Measurements from ENCODE around the gene UBA3.

UBA3 gene

DNA sequence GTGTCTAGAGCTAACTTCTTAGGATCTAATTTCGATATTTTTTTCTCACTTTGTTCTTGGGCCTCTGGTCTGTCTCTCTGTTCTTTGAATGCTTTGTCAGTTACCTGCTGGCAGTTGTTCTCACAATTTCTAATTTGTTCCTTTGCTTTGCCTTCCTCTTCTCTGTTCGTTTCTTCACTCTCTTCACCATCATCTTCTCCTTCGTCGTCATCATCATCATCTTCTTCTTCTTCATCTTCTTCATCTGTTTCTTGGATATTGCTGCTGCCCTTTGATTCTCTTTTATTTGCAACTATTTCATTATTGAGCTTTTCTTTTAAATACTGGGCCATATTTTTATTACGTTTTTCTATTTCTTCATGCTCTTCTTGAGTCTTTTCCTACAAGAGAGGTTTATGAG, 39.5 kb upstream of the UBA3 start:
- H3K27me3 ChIP-seq (replicated peaks; ENCODE audit: insufficient read depth, low read length): no peaks in the 10 kb centered on the region
- no peaks in the 10 kb centered on the region for H3K9me3 ChIP-seq (replicated peaks; ENCODE audit: insufficient read depth, low read length)
- DNase-seq: no peak
- H3K9me2 ChIP-seq (replicated peaks; ENCODE audit: insufficient read depth, low read length): no peaks in the 10 kb centered on the region
- no peak overlapping the region for H3K27ac ChIP-seq (ENCODE audit: low read length)
- no peak overlapping the region for H3K4me2 ChIP-seq (ENCODE audit: low read depth, low read length)
- H4K20me1 ChIP-seq (ENCODE audit: insufficient read depth, low read length): no peaks in the 10 kb centered on the region
- H2AFZ ChIP-seq (ENCODE audit: low read length): no peak overlapping the region
- H3K9ac ChIP-seq (ENCODE audit: low read length): no peak overlapping the region
- 0 out of 2 replicates have a peak, but pooled peaks cover 5% of the 10 kb centered on the region for H3F3A ChIP-seq (ENCODE audit: insufficient read depth, low read length)
- H3K4me1 ChIP-seq (ENCODE audit: low read length): peaks cover 25% of the 10 kb centered on the region
- no peak overlapping the region for H3K4me3 ChIP-seq (ENCODE audit: low read length)
- TF ChIP-seq EZH2 (optimal IDR thresholded peaks at IDR 0.05; ENCODE audit: low read depth, low read length): no peak
- no peak for TF ChIP-seq CTCF (IDR thresholded peaks at IDR 0.05; ENCODE audit: low read length)
- no peak for TF ChIP-seq EZH2phosphoT487 (IDR thresholded peaks at IDR 0.05; ENCODE audit: low read length)
- no peaks in the 10 kb centered on the region for H3K79me2 ChIP-seq (ENCODE audit: low read length)
- H3K36me3 ChIP-seq (replicated peaks; ENCODE audit: insufficient read depth, low read length): no peaks in the 10 kb centered on the region

GRCh38 chr3:69119138-69119537, 39.0 kb upstream of the UBA3 start:
- Histone ChIP-seq H3K9me3 (replicated peaks; ENCODE audit: insufficient read depth, low read length) (no peaks in the 10 kb centered on the region), H3K79me2 (ENCODE audit: low read length) (no peaks in the 10 kb centered on the region), H2AFZ (ENCODE audit: low read length) (no peak overlapping the region), H3K4me3 (ENCODE audit: low read length) (no peak overlapping the region), H3F3A (ENCODE audit: insufficient read depth, low read length) (0 out of 2 replicates have a peak, but pooled peaks cover 5% of the 10 kb centered on the region), H4K20me1 (ENCODE audit: insufficient read depth, low read length) (no peaks in the 10 kb centered on the region), H3K9me2 (replicated peaks; ENCODE audit: insufficient read depth, low read length) (no peaks in the 10 kb centered on the region), H3K27me3 (replicated peaks; ENCODE audit: insufficient read depth, low read length) (no peaks in the 10 kb centered on the region), H3K4me2 (ENCODE audit: low read depth, low read length) (no peak overlapping the region), H3K27ac (ENCODE audit: low read length) (no peak overlapping the region), H3K36me3 (replicated peaks; ENCODE audit: insufficient read depth, low read length) (no peaks in the 10 kb centered on the region), H3K4me1 (ENCODE audit: low read length) (peaks cover 25% of the 10 kb centered on the region), H3K9ac (ENCODE audit: low read length) (no peak overlapping the region)
- TF ChIP-seq EZH2phosphoT487 (IDR thresholded peaks at IDR 0.05; ENCODE audit: low read length) (no peak), EZH2 (optimal IDR thresholded peaks at IDR 0.05; ENCODE audit: low read depth, low read length) (no peak), CTCF (IDR thresholded peaks at IDR 0.05; ENCODE audit: low read length) (no peak)
- DNase-seq: no peak

DNA sequence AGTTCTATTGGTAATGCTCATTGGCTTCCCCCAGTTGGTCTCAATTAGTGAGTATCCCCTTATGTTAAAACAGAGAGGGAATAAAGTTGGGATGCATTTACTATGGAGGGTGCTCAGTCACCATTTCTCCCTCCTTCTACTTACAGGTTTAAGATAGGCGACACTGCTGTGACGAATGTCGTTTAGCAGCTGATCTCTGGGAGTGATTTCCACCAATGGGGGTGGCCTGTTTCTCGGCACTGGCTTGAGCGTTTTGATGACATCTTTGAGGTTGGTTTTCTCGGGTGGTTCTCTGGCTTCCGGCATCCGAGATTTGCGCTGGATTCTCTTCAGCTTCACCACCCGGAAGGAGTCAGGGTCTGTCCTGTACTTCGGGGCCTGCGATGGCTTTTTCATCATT, 38.4 kb upstream of the UBA3 start:
- no peak for TF ChIP-seq EZH2phosphoT487 (IDR thresholded peaks at IDR 0.05; ENCODE audit: low read length)
- no peak for TF ChIP-seq CTCF (IDR thresholded peaks at IDR 0.05; ENCODE audit: low read length)
- no peak for TF ChIP-seq EZH2 (optimal IDR thresholded peaks at IDR 0.05; ENCODE audit: low read depth, low read length)
- no peaks in the 10 kb centered on the region for H3K36me3 ChIP-seq (replicated peaks; ENCODE audit: insufficient read depth, low read length)
- H3K4me2 ChIP-seq (ENCODE audit: low read depth, low read length): no peak overlapping the region
- H3F3A ChIP-seq (ENCODE audit: insufficient read depth, low read length): 0 out of 2 replicates have a peak, but pooled peaks cover 5% of the 10 kb centered on the region
- no peak overlapping the region for H3K27ac ChIP-seq (ENCODE audit: low read length)
- H3K9ac ChIP-seq (ENCODE audit: low read length): no peak overlapping the region
- no peaks in the 10 kb centered on the region for H3K27me3 ChIP-seq (replicated peaks; ENCODE audit: insufficient read depth, low read length)
- H3K79me2 ChIP-seq (ENCODE audit: low read length): no peaks in the 10 kb centered on the region
- DNase-seq: no peak
- H4K20me1 ChIP-seq (ENCODE audit: insufficient read depth, low read length): no peaks in the 10 kb centered on the region
- H3K9me2 ChIP-seq (replicated peaks; ENCODE audit: insufficient read depth, low read length): no peaks in the 10 kb centered on the region
- H2AFZ ChIP-seq (ENCODE audit: low read length): no peak overlapping the region
- no peaks in the 10 kb centered on the region for H3K9me3 ChIP-seq (replicated peaks; ENCODE audit: insufficient read depth, low read length)
- H3K4me1 ChIP-seq (ENCODE audit: low read length): peaks cover 25% of the 10 kb centered on the region
- no peak overlapping the region for H3K4me3 ChIP-seq (ENCODE audit: low read length)
